Neuron (in vitro differentiated cells): ENCODE data around the gene FUOM.

ENCODE experiments used
- H2AFZ ChIP-seq: one replicate; pipeline ENCODE4 v1.6.1; 2013; ENCODE audit warnings: low read depth, mild to moderate bottlenecking, inconsistent platforms, low read length, moderate library complexity
- H3K27me3 ChIP-seq: one replicate; pipeline ENCODE4 v1.6.1; 2013; ENCODE audit warnings: low read length; ENCODE audit not compliant: insufficient read depth
- H3K36me3 ChIP-seq: one replicate; pipeline ENCODE4 v1.6.1; 2013; ENCODE audit warnings: low read length; ENCODE audit not compliant: insufficient read depth
- H3K4me1 ChIP-seq: one replicate; pipeline ENCODE4 v1.6.1; 2013; ENCODE audit warnings: low read length; ENCODE audit not compliant: insufficient read depth
- H3K4me3 ChIP-seq: 2 replicates; pipeline ENCODE4 v1.5.1; 2013; ENCODE audit warnings: mild to moderate bottlenecking, low read length, moderate library complexity
- H3K9me3 ChIP-seq: one replicate; pipeline ENCODE4 v1.6.1; 2013; ENCODE audit warnings: low read length

FUOM gene

DNA sequence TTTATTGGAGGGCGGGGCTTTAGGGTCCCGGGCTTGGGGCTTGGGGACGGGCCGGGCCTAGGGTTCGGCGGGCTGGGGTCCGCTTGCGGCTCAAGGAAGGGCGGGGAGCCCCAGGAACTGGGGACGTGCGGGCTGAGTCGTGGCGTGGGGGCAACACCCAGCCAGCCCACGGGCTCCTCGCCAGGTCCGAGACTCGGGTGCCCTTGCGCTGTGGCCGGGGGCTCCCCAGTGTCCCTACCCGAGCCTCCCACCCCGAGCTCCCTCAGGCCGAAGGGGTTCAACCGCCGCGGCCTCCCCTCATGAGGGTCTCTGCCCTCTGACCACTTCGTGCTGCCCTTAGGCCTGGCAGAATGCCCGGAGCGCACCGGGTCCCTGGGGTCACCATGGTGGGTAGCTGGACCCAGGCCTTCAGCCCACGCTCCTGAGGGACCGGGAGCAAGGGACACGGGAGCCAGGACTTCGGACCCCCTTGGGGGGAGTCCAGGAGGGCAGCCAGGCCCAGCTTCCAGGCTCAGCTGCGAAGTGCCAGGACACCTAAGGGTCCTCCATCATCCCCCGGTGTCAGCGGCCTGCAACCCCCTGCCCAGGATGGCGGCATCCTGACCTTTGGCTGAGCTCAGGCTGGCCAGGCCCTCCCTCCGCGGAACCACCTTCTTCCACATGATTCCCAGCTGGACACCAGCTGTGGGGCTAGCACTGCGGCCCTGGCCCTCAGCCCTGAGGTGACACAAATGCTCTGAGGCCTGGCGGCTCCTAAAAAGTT lies 524 bp upstream of the FUOM start:
- Histone ChIP-seq H3K9me3 (no peaks in the 10 kb centered on the region), H2AFZ (no peak overlapping the region), H3K27me3 (no peaks in the 10 kb centered on the region), H3K36me3 (peaks cover 14% of the 10 kb centered on the region), H3K4me1 (peaks cover 6% of the 10 kb centered on the region), H3K4me3 (no peak overlapping the region)

DNA sequence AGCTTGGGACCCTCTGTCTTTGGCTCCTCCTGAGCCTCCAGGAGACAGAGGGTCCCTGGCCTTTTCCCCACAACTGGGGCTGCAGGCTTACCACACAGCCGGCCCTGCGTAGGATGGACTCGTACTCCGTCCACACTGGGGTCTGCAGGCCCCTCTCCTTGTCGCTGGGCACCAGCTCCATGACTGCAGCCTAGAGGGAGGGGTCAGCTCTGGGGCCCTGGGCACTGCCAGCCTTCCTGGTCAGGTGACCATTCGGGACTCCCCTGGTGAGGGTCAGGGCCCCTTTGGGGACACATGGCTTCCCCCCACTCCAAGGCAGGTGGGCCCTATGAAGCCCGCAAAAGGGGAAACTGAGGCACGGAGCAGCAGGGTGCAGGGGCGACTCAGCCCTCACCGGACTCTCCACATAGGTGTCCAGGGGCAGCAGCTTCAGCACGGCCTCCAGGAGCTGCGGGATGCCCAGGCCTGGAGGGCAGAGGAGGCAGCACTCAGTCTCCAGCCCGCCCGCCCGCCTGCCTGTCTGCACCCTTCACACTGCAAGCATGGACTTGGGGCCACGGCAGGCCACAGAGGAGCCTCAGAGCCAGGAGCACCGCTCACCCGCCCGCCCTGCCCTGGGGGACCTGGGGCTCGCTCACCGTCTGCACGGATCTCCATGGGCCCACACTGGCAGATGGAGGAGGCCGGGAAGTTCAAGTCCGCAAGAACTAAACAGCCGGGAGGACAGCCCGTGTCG lies 1.1 kb downstream of the FUOM start:
- H3K9me3 ChIP-seq, result no peaks in the 10 kb centered on the region
- H3K27me3 ChIP-seq, result no peaks in the 10 kb centered on the region
- no peak overlapping the region for H2AFZ ChIP-seq
- H3K36me3 ChIP-seq, result peaks cover 3% of the 10 kb centered on the region
- peak overlapping the region; percentile 43 for H3K4me3 ChIP-seq
- peaks cover 6% of the 10 kb centered on the region for H3K4me1 ChIP-seq

DNA sequence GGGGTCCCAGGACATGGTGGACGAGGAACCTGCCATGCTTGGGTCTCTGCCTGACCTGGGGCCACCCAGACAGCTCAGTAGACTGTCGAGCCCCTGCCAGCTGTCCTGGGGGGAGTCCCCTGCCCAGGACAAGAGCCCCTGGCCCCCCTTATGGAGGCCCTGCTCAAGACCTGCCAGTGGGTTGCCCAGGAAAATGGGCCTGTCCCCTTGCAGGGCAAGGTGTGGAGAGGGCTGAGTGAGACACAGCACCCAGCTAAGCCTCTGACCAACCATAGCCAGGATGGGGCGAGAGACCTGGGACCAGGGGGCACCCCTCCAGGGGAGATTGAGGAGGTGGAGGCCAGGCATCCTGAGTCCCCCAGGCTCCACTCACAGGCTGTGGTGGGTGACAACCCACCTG lies 1.8 kb downstream of the FUOM start:
- H2AFZ ChIP-seq, result no peak overlapping the region
- peaks cover 6% of the 10 kb centered on the region for H3K4me1 ChIP-seq
- H3K9me3 ChIP-seq, result no peaks in the 10 kb centered on the region
- no peaks in the 10 kb centered on the region for H3K36me3 ChIP-seq
- no peak overlapping the region for H3K4me3 ChIP-seq
- H3K27me3 ChIP-seq, result no peaks in the 10 kb centered on the region

DNA sequence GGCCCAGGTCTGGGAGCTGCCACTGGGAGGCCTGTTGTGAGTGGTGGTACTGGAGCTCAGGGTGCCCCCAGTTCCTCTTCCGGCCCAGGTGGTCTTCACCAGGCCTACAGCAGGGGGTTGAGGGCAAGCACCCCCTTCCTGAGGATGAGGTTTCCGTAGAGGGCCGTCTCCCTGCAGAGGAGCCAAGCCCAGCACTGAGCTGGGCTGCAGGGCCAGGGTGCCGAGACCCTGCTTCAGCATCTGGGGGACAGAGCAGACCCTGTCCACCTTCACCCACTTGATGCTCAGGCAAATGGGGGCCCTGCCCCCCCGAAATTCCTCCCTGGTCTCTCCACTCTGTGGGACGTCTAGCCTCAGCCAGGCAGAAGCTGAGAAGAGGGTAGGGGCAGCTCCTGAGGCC lies 2.6 kb downstream of the FUOM start:
- Histone ChIP-seq H3K27me3 (no peaks in the 10 kb centered on the region), H2AFZ (no peak overlapping the region), H3K4me1 (peaks cover 6% of the 10 kb centered on the region), H3K9me3 (no peaks in the 10 kb centered on the region), H3K36me3 (no peaks in the 10 kb centered on the region), H3K4me3 (no peak overlapping the region)

DNA sequence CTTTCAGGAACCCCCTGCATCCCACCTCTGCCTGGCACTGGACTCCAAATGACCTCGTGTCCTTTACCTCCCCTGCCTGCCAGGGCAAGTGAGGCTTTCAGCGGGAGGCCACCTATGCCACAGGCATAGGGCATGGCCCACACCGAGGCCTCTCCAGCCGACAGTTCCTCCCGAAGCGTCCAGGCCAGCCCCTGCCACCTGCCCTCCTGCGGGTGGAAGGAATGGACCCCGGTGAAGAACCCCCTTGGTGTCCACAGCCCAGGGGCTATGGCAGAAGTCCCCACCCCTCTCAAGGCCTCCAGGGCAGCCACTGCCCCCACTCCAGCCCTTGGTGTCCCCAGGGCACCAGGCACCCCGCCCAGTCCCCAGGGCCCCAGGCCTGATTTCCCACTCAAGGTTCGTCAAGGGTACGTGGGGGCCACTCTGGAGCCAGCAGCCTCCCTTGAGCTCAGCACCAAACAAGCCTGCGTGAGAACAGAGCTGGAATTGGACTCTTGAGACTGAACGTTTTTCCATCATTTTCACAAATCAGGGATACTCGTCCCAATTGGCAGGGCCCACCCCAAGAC lies 3.1 kb downstream of the FUOM start:
- H3K4me1 ChIP-seq, result peaks cover 6% of the 10 kb centered on the region
- no peaks in the 10 kb centered on the region for H3K9me3 ChIP-seq
- H3K4me3 ChIP-seq, result no peak overlapping the region
- H2AFZ ChIP-seq, result no peak overlapping the region
- no peaks in the 10 kb centered on the region for H3K27me3 ChIP-seq
- no peaks in the 10 kb centered on the region for H3K36me3 ChIP-seq

DNA sequence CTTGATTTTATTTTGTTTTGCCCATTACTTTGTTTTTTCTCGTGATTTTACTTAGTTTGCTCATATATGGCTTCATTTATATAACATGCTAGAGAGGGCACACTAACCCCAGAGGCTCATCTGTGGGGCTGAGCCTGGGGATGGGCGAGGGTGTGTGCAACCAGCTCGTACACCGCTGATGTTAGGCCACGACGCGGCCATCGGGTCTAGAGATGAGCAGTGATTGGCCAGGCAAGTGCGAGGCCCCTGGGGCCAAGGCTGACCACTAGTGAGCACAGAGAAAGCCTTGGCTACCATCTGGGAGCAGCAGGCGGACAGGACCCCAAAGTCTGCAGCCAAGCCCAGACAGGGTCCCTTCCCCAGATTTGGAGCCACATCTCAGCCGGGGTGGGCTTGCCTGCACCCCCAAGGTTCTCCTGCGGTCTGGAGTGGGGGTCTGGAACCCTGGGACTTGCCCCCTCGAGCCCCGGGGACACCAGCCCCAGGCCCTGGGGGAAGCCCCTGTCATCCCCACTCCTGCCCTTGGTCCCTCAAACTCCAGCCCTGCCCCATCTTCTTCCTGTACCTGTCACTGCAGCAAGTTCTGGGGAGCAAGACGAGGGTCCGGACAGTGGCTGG lies 3.7 kb downstream of the FUOM start:
- Histone ChIP-seq H3K4me1 (peaks cover 6% of the 10 kb centered on the region), H3K4me3 (no peak overlapping the region), H2AFZ (no peak overlapping the region), H3K36me3 (no peaks in the 10 kb centered on the region), H3K9me3 (no peaks in the 10 kb centered on the region), H3K27me3 (no peaks in the 10 kb centered on the region)

DNA sequence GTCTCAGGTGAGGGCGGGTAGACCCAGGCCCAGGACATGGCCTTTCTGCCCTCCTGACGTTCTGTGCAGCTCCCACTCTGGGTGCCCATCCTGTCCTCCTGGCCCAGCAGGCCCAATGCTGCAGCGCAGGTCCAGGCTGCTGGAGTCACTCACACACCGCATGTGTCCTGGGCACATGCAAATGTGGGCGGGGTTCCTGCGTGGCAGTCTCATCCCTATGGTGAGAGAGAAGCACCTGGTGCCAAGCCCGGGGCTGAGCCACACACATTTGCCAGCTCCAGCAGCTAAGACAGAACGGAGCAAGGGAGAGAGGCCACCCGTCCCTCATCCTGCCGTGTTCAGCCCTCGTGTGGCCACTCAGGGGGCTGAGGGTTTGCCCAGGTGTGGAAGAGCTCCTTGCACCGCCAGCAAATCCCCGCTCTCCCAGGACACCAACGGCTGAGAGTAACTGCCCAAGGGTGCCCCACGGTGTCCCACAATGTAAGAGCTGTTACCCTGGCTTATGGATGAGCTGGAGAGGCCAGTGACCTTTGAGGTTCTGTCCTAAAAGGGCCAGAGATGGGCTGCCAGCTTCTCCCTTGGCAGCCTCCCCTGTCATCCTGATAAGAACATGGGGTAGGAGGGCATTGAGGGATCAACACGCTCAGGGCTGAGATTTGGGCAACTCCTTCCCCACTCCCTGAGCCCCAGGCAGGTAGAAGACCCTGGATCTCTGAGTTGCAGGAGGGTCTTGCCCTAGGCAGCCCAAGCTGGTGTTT lies 4.4 kb downstream of the FUOM start:
- no peak overlapping the region for H3K4me3 ChIP-seq
- no peak overlapping the region for H2AFZ ChIP-seq
- H3K27me3 ChIP-seq, result no peaks in the 10 kb centered on the region
- no peaks in the 10 kb centered on the region for H3K36me3 ChIP-seq
- peaks cover 6% of the 10 kb centered on the region for H3K4me1 ChIP-seq
- H3K9me3 ChIP-seq, result no peaks in the 10 kb centered on the region

DNA sequence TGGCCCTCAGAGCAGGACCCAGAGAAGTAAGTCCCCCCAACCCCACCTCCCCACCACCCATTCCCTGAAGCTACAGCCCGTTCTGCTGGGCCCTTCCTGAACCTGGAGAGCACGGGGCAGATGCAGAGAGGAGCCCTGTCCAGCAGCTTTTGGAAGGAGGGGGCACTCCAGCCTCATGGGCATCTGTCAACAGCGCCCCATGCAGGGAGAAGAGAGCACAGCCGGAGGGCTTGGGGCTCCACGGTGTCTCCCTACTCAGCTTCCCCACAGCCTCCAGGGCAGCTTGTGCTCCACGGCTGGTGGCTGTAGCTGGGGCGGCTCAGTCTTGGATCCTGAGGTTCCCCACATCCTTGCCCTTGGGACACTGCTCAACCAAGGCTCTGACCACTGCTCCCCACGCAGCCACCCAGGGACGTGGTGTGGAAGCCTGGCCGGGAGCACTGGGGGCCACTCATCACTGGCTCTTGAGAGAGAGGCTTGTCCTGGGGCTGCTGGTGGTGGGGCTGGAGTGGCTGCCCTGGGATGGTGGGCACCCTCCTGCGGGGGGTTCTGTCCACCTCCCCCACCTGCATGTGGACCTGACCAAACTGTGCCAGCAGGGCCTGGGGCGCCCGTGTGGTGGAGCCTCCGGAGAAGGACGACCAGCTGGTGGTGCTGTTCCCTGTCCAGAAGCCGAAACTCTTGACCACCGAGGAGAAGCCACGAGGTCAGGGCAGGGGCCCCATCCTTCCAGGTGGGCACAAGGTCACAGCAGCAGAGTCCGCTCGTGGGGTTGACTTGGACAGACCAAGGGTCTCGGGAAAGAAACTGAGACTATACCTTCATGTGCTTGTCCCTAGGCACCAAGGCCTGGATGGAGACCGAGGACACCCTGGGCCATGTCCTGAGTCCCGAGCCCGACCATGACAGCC lies 6.2 kb downstream of the FUOM start:
- Histone ChIP-seq H3K4me1 (peaks cover 2% of the 10 kb centered on the region), H3K36me3 (no peaks in the 10 kb centered on the region), H3K27me3 (no peaks in the 10 kb centered on the region), H3K4me3 (no peak overlapping the region), H3K9me3 (no peaks in the 10 kb centered on the region), H2AFZ (no peak overlapping the region)

DNA sequence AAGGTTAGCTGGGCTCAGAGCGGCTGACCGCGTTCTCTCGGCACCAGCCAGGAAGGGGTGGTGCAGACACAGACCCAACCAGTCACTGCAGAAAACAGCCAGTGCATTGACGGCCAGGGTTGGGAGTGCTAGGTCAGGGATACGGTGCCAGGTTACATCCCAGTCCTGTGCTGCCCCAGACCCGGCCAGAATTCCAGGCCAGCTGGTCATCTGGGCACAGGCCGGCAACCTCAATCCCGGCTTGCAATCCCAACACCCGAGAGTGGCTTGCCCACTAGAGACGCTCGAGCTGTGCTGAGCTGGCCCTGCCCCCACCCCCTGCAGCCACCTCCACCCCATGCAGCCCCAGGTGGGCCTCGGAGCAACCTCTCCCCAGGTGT lies 6.9 kb downstream of the FUOM start:
- no peak overlapping the region for H3K4me3 ChIP-seq
- H3K36me3 ChIP-seq, result no peaks in the 10 kb centered on the region
- H3K9me3 ChIP-seq, result no peaks in the 10 kb centered on the region
- H2AFZ ChIP-seq, result no peak overlapping the region
- no peaks in the 10 kb centered on the region for H3K4me1 ChIP-seq
- no peaks in the 10 kb centered on the region for H3K27me3 ChIP-seq

DNA sequence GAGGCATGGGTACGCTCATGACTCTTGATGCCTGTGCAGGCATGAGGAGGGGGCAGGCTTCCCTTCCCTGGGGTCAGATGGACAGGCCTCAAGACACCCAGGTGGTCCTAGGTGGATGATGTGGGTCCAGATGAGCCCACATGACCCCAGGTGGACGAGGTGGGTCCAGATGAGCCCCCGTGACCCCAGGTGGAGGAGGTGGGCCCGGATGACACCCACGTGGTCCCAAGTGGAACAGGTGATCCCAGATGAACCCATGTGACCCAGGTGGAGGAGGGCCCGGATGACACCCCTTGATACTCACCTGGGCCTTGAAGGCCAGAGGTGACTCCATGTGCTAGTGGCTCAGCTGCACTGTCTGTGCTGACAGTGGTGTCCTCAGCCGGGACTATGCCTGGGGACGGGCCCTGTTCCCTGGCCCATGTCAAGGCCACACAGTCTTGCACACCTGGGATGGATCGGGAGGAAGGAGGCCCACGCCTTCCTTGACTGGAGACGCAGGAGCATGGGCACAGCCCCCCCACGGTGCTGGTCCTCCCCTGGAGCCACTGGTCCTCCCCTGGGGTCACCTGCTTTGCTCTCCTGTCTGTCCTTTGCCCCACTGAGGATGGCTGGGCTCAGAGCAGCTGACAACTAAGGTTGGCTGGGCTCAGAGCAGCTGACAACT lies 7.4 kb downstream of the FUOM start:
- H2AFZ ChIP-seq, result no peak overlapping the region
- peaks cover 2% of the 10 kb centered on the region for H3K4me1 ChIP-seq
- H3K27me3 ChIP-seq, result no peaks in the 10 kb centered on the region
- no peak overlapping the region for H3K4me3 ChIP-seq
- H3K9me3 ChIP-seq, result no peaks in the 10 kb centered on the region
- no peaks in the 10 kb centered on the region for H3K36me3 ChIP-seq

DNA sequence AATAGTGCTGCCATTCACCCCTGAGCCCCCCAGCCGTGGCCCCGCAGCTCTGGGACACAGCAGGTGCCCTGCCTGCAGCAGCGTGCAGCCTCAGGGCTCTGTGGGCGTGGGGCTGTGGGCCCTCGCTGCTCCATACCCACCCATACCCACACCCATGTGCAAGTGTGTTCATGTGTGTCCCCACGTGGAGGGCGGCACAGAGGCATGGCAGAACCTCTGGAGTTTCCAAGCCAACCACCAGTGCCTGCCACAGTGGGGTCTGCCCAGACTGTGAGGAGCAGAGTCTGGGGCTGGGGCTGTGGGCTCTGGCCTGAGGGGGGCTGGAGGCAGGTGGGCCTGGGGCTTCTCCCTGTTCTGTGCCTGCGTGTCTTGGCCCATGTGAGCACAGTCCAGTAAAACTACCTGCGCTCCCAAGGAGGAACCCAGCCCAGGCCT lies 8.2 kb downstream of the FUOM start:
- no peak overlapping the region for H2AFZ ChIP-seq
- no peak overlapping the region for H3K4me3 ChIP-seq
- peaks cover 4% of the 10 kb centered on the region for H3K4me1 ChIP-seq
- H3K27me3 ChIP-seq, result no peaks in the 10 kb centered on the region
- no peaks in the 10 kb centered on the region for H3K9me3 ChIP-seq
- H3K36me3 ChIP-seq, result no peaks in the 10 kb centered on the region
